Muscle of leg (tissue), 11 donors: ENCODE measurements around the gene CTNNB1. TPM values are rescaled to one million over a fixed set of nuclear protein-coding genes. Genes with fewer than 3 reads are reported as not detected.

ENCODE experiments used
- DNase-seq: peaks from one replicate; pipeline ENCODE4 v3.0.0; 2013
- H3K27ac ChIP-seq: one replicate; pipeline ENCODE4 v1.5.1; 2013; ENCODE audit warnings: mild to moderate bottlenecking, low read length, control low read depth
- H3K27me3 ChIP-seq: one replicate; pipeline ENCODE4 v1.6.1; 2013; ENCODE audit warnings: low read length; ENCODE audit not compliant: control insufficient read depth, insufficient read depth
- H3K36me3 ChIP-seq: one replicate; pipeline ENCODE4 v1.6.1; 2013; ENCODE audit warnings: low read length; ENCODE audit not compliant: control insufficient read depth, insufficient read depth
- H3K4me1 ChIP-seq: one replicate; pipeline ENCODE4 v1.6.1; 2013; ENCODE audit warnings: low read length; ENCODE audit not compliant: control insufficient read depth, insufficient read depth
- H3K4me3 ChIP-seq: one replicate; pipeline ENCODE4 v1.5.1; 2013; ENCODE audit warnings: low read length, control low read depth
- H3K9me3 ChIP-seq: replicated peaks from 2 replicates; pipeline ENCODE4 v1.6.1; 2013; ENCODE audit warnings: low read depth, low read length; ENCODE audit not compliant: control insufficient read depth
- WGBS: methylation state at CpG from one replicate; pipeline ENCODE4 v1.1.5; 2013; ENCODE audit warnings: missing lambda C conversion rate; ENCODE audit not compliant: insufficient coverage; 5-methylcytosine and 5-hydroxymethylcytosine counted together
- polyA plus RNA-seq, 8 donors: library from polyadenylated mRNA; unstranded; fragments of 120-200 nt; gene quantifications; one replicate each; pipeline versions ENCODE4 v1.2.1 to v1.2.3, GENCODE V29; 2013; ENCODE audit warnings: inconsistent platforms in 1 of 8, low replicate concordance in 1 of 8; ENCODE audit not compliant: insufficient read length in 8 of 8, insufficient read depth in 1 of 8
- total RNA-seq: library from RNA; stranded (reverse); fragments of 120-200 nt; gene quantifications from one replicate; pipeline ENCODE4 v1.2.4, GENCODE V29; 2013

Gene CTNNB1
- total and polyA plus RNA-seq, 9 donors, result 272 to 390 (median 327) TPM

- Histone ChIP-seq H3K27me3 (no peaks in the 10 kb centered on the region), H3K4me3 (no peak overlapping the region), H3K9me3 (no peaks in the 10 kb centered on the region), H3K27ac (no peak overlapping the region), H3K36me3 (peaks cover 39% of the 10 kb centered on the region), H3K4me1 (peaks cover 7% of the 10 kb centered on the region)
- DNase-seq, result peak; percentile 71
- WGBS, result 80% methylated on average over 1 of the region's 3 CpGs
Observed at GRCh38 chr3:41224120-41224806, 25.0 kb downstream of the CTNNB1 start.

- H3K36me3 ChIP-seq, result peaks cover 67% of the 10 kb centered on the region
- DNase-seq, result no peak
- no peaks in the 10 kb centered on the region for H3K27me3 ChIP-seq
- no peaks in the 10 kb centered on the region for H3K9me3 ChIP-seq
- no peak overlapping the region for H3K27ac ChIP-seq
- no peak overlapping the region for H3K4me3 ChIP-seq
- no peaks in the 10 kb centered on the region for H3K4me1 ChIP-seq
- no CpG with 5 or more reads among the region's 6 CpGs for WGBS
Observed at GRCh38 chr3:41234823-41235721, 35.8 kb downstream of the CTNNB1 start.

GRCh38 chr3:41236228-41236627 lies 36.9 kb downstream of the CTNNB1 start:
- no peaks in the 10 kb centered on the region for H3K27me3 ChIP-seq
- no CpG with 5 or more reads among the region's 2 CpGs for WGBS
- peaks cover 66% of the 10 kb centered on the region for H3K36me3 ChIP-seq
- no peak for DNase-seq
- H3K9me3 ChIP-seq, result no peaks in the 10 kb centered on the region
- H3K27ac ChIP-seq, result no peak overlapping the region
- H3K4me1 ChIP-seq, result no peaks in the 10 kb centered on the region
- H3K4me3 ChIP-seq, result no peak overlapping the region

- no CpG with 5 or more reads among the region's 3 CpGs for whole genome bisulfite sequencing
Observed at GRCh38 chr3:41237907-41238306, 38.6 kb downstream of the CTNNB1 start.

GRCh38 chr3:41239587-41239986 lies 40.3 kb downstream of the CTNNB1 start:
- Histone ChIP-seq H3K36me3 (peaks cover 68% of the 10 kb centered on the region), H3K4me3 (no peak overlapping the region), H3K27ac (no peak overlapping the region), H3K4me1 (no peaks in the 10 kb centered on the region), H3K27me3 (no peaks in the 10 kb centered on the region), H3K9me3 (no peaks in the 10 kb centered on the region)
- WGBS, result 43% methylated on average over 1 of the region's 2 CpGs
- peak; percentile 22 for DNase-seq

More at GRCh38 chr3:41237907-41238306, 38.6 kb downstream of the CTNNB1 start:
- no peaks in the 10 kb centered on the region for H3K4me1 ChIP-seq
- no peaks in the 10 kb centered on the region for H3K27me3 ChIP-seq
- H3K4me3 ChIP-seq, result no peak overlapping the region
- H3K9me3 ChIP-seq, result no peaks in the 10 kb centered on the region
- H3K36me3 ChIP-seq, result peaks cover 70% of the 10 kb centered on the region
- H3K27ac ChIP-seq, result no peak overlapping the region
- no peak for DNase-seq

GRCh38 chr3:41241161-41241560 lies 41.9 kb downstream of the CTNNB1 start:
- Histone ChIP-seq H3K36me3 (peaks cover 65% of the 10 kb centered on the region), H3K9me3 (no peaks in the 10 kb centered on the region), H3K4me1 (no peaks in the 10 kb centered on the region), H3K27ac (no peak overlapping the region), H3K27me3 (no peaks in the 10 kb centered on the region), H3K4me3 (no peak overlapping the region)
- WGBS, result no CpG with 5 or more reads among the region's 4 CpGs
- DNase-seq, result no peak

- H3K27ac ChIP-seq, result no peak overlapping the region
- peaks cover 60% of the 10 kb centered on the region for H3K36me3 ChIP-seq
- no peaks in the 10 kb centered on the region for H3K9me3 ChIP-seq
- 100% methylated on average over 1 of the region's 7 CpGs for WGBS
- peaks cover 2% of the 10 kb centered on the region for H3K4me1 ChIP-seq
- DNase-seq, result no peak
- H3K4me3 ChIP-seq, result no peak overlapping the region
- no peaks in the 10 kb centered on the region for H3K27me3 ChIP-seq
Observed at GRCh38 chr3:41241800-41242571, 42.7 kb downstream of the CTNNB1 start.

- Histone ChIP-seq H3K9me3 (no peaks in the 10 kb centered on the region), H3K4me3 (no peak overlapping the region), H3K27me3 (no peaks in the 10 kb centered on the region), H3K36me3 (peaks cover 51% of the 10 kb centered on the region), H3K4me1 (peaks cover 6% of the 10 kb centered on the region), H3K27ac (no peak overlapping the region)
- WGBS, result 36% methylated on average over 1 of the region's 2 CpGs
- DNase-seq, result no peak
Observed at GRCh38 chr3:41243183-41243582, 43.9 kb downstream of the CTNNB1 start.

- DNase-seq, result no peak
- Histone ChIP-seq H3K27me3 (no peaks in the 10 kb centered on the region), H3K4me1 (peaks cover 6% of the 10 kb centered on the region), H3K9me3 (no peaks in the 10 kb centered on the region), H3K27ac (no peak overlapping the region), H3K4me3 (no peak overlapping the region), H3K36me3 (peaks cover 37% of the 10 kb centered on the region)
- WGBS, result no CpG with 5 or more reads among the region's 6 CpGs
Observed at GRCh38 chr3:41244620-41245336, 45.5 kb downstream of the CTNNB1 start.
